NT2/D1 (cell line): ENCODE data around the gene TCN1.

Source experiments
- SUZ12 ChIP-seq: IDR thresholded peaks from 2 replicates; pipeline ENCODE4 v1.6.1; 2011; ENCODE audit not compliant: insufficient read length, insufficient read depth; ENCODE audit errors: extremely low read depth
- YY1 ChIP-seq: IDR thresholded peaks from 2 replicates; pipeline ENCODE4 v1.6.1; 2011; ENCODE audit not compliant: insufficient read length, insufficient read depth
- ZNF274 ChIP-seq: IDR thresholded peaks from 2 replicates; pipeline ENCODE4 v1.6.1; 2011; ENCODE audit warnings: mild to moderate bottlenecking, low read depth, low read length

- TF ChIP-seq YY1 (no peak), ZNF274 (no peak), SUZ12 (no peak)
Observed at GRCh38 chr11:59815754-59816153, 50.5 kb downstream of the TCN1 start.
